GM12878 (cell line): ENCODE measurements around the gene NTPCR. TPM values are rescaled to one million over a fixed set of nuclear protein-coding genes. Genes with fewer than 3 reads are reported as not detected.

Experiments used
- ATAC-seq: fragments of 200-7000 bp; cut with Tn5 transposase; 3 replicates; pipeline ENCODE4 v1.9.1; 2020; ENCODE audit warnings: mild to moderate bottlenecking, moderate library complexity
- BruUV-seq: library from RNA; stranded (reverse); fragments of 400-500 nt; replicated peaks from 2 replicates; lab custom pipeline; 2021; lab: Mats Ljungman, UMichigan
- CTCF ChIA-PET: fragments of 300-600 bp; sonication (Branson Sonifier 250); formaldehyde crosslinking; extraction: SDS; loops from one replicate; lab custom pipeline; 2021; ENCODE audit warnings: inconsistent platforms; lab: Yijun Ruan, JAX
- POLR2A ChIA-PET: fragments of 350-600 bp; formaldehyde crosslinking; extraction: SDS; loops from one replicate; lab custom pipeline; 2021; ENCODE audit warnings: inconsistent platforms; lab: Charles Lee
- RAD21 ChIA-PET: fragments of 300-600 bp; sonication (Branson Sonifier 250); formaldehyde crosslinking; loops from one replicate; lab custom pipeline; 2023; ENCODE audit warnings: antibody characterized with exemption; ENCODE audit not compliant: unreplicated experiment; lab: Charles Lee
- SMC1A ChIA-PET: fragments of 300-600 bp; sonication (Branson Sonifier 250); formaldehyde crosslinking; loops from one replicate; lab custom pipeline; 2023; ENCODE audit not compliant: unreplicated experiment, uncharacterized antibody; lab: Charles Lee
- DNase-seq: peaks from one replicate; pipeline ENCODE4 v3.0.0-alpha.2; 2011; ENCODE audit warnings: low read depth, low spot score
- FAIRE-seq: peaks from 3 replicates; lab custom pipeline; 2011; peaks lifted over from hg19 to GRCh38; lab: Jason Lieb, UNC
- H2AFZ ChIP-seq: 2 replicates; pipeline ENCODE4 v1.6.0; 2011; ENCODE audit warnings: low read depth, low read length, control low read depth; ENCODE audit not compliant: control insufficient read depth
- H3K27ac ChIP-seq: 2 replicates; pipeline ENCODE4 v1.5.1; 2011; ENCODE audit warnings: control low read depth; ENCODE audit not compliant: control insufficient read depth, insufficient read depth
- H3K27me3 ChIP-seq, 2 experiments: replicated peaks in 1 of 2; 2 replicates each; pipeline versions ENCODE4 v1.6.0 to v1.6.1; 2011; ENCODE audit warnings: low read length in 1 of 2; ENCODE audit not compliant: control insufficient read depth in 2 of 2, insufficient read depth in 2 of 2
- H3K36me3 ChIP-seq, 2 experiments: 2 replicates each; pipeline ENCODE4 v1.5.1; 2011; ENCODE audit warnings: low read length in 1 of 2; ENCODE audit not compliant: control insufficient read depth in 2 of 2, insufficient read depth in 2 of 2
- H3K4me1 ChIP-seq: 2 replicates; pipeline ENCODE4 v1.6.1; 2011; ENCODE audit warnings: mild to moderate bottlenecking, low read length, moderate library complexity, mixed read lengths; ENCODE audit not compliant: control insufficient read depth, insufficient read depth
- H3K4me2 ChIP-seq: 2 replicates; pipeline ENCODE4 v1.6.0; 2011; ENCODE audit warnings: control low read depth; ENCODE audit not compliant: control insufficient read depth, insufficient read depth
- H3K4me3 ChIP-seq: fragments of 200-600 bp; sonication (generic); 2 replicates; pipeline ENCODE4 v1.5.1; 2016
- H3K79me2 ChIP-seq: 2 replicates; pipeline ENCODE4 v1.6.0; 2011; ENCODE audit warnings: low read length; ENCODE audit not compliant: control insufficient read depth, insufficient read depth
- H3K9ac ChIP-seq: 2 replicates; pipeline ENCODE4 v1.8.0; 2011; ENCODE audit warnings: low read length, control low read depth, mixed read lengths; ENCODE audit not compliant: control insufficient read depth, insufficient read depth
- H3K9me3 ChIP-seq: replicated peaks from 3 replicates; pipeline ENCODE4 v1.5.1; 2011; ENCODE audit warnings: mild to moderate bottlenecking, low read length; ENCODE audit not compliant: control insufficient read depth, insufficient read depth
- H4K20me1 ChIP-seq: 2 replicates; pipeline ENCODE4 v1.6.0; 2011; ENCODE audit not compliant: control insufficient read depth, insufficient read depth
- BRCA1 ChIP-seq: IDR thresholded peaks from 2 replicates; pipeline ENCODE4 v1.6.1; 2011; ENCODE audit warnings: low read depth, low read length, improper control_type of control experiment
- CHD2 ChIP-seq: IDR thresholded peaks from 2 replicates; pipeline ENCODE4 v1.6.1; 2011; ENCODE audit warnings: low read depth, low read length, improper control_type of control experiment, borderline replicate concordance
- CREM ChIP-seq: IDR thresholded peaks from 2 replicates; pipeline ENCODE4 v1.6.1; 2014; ENCODE audit warnings: antibody characterized with exemption, low read depth
- GATAD2B ChIP-seq: fragments of 450-650 bp; conservative IDR thresholded peaks from 2 replicates; pipeline ENCODE4 v1.6.1; 2017; ENCODE audit warnings: low read depth, mild to moderate bottlenecking, moderate library complexity
- HDAC6 ChIP-seq: fragments of 200-600 bp; sonication (generic); IDR thresholded peaks from one replicate; pipeline ENCODE4 v1.8.0; 2017; ENCODE audit warnings: antibody characterized with exemption; ENCODE audit not compliant: unreplicated experiment
- RFX5 ChIP-seq: IDR thresholded peaks from 2 replicates; pipeline ENCODE4 v1.6.1; 2011; ENCODE audit warnings: low read depth, low read length, improper control_type of control experiment
- SUZ12 ChIP-seq: fragments of 200-600 bp; sonication (generic); IDR thresholded peaks from one replicate; pipeline ENCODE4 v1.6.1; 2018; ENCODE audit warnings: antibody characterized with exemption, mild to moderate bottlenecking; ENCODE audit not compliant: unreplicated experiment
- ZNF207 ChIP-seq: fragments of 450-650 bp; IDR thresholded peaks from 2 replicates; pipeline ENCODE4 v1.6.1; 2014; ENCODE audit warnings: antibody characterized with exemption, mild to moderate bottlenecking, borderline replicate concordance
- WGBS: methylation state at CpG from one replicate; pipeline ENCODE4 v1.1.6; 2016; ENCODE audit warnings: low lambda C conversion rate; ENCODE audit not compliant: insufficient replicate concordance, insufficient coverage; ENCODE audit errors: missing lambda C conversion rate; 5-methylcytosine and 5-hydroxymethylcytosine counted together
- in situ Hi-C: fragments of 300-500 bp; cut with MboI; formaldehyde crosslinking; loops from 9 replicates; pipeline ENCODE4 v1.14.3; 2018; ENCODE audit warnings: mixed read lengths
- intact Hi-C: fragments of 100-400 bp; cut with micrococcal nuclease; formaldehyde crosslinking; loops from one replicate; pipeline ENCODE4 v1.14.2; 2022; ENCODE audit not compliant: unreplicated experiment
- polyA plus RNA-seq, 11 experiments: library from polyadenylated mRNA; depleted of rRNA in 4 of 11; unstranded in 6 of 11; stranded (reverse) in 5 of 11; fragments of >200 nt; fragmentation: Nextera tagmentation in 4 of 11; fragmentation: Illumina TruSeq in 1 of 11; extraction: Ambion mirVana in 4 of 11; extraction: Trizol in 1 of 11; gene quantifications; 1 replicate in 1 of 11; 2 replicates in 10 of 11; pipeline versions ENCODE4 v1.2.1 to v1.2.3, GENCODE V29; 2011 to 2016; ENCODE audit warnings: inconsistent platforms in 2 of 11, missing spikeins in 2 of 11, low read depth in 1 of 11
- total RNA-seq, 4 experiments: library from RNA; depleted of rRNA in 3 of 4; stranded (reverse); fragments of >200 nt in 3 of 4; fragmentation: Illumina TruSeq in 1 of 4; extraction: Trizol in 1 of 4; gene quantifications; 2 replicates each; pipeline versions ENCODE4 v1.2.1 to v1.2.3, GENCODE V29; 2013 to 2021
- TF ChIP-seq, protein P1 (sequence below): fragments of 450-650 bp; IDR thresholded peaks from 2 replicates; pipeline ENCODE4 v1.6.1; 2017; ENCODE audit warnings: borderline replicate concordance
- TF ChIP-seq, protein P2 (sequence below): fragments of 450-650 bp; IDR thresholded peaks from 2 replicates; pipeline ENCODE4 v1.6.1; 2014; ENCODE audit warnings: mild to moderate bottlenecking
- TF ChIP-seq, protein P3 (sequence below): fragments of 450-650 bp; formaldehyde crosslinking; IDR thresholded peaks from 2 replicates; pipeline ENCODE4 v1.4.0; 2020; ENCODE audit warnings: mild to moderate bottlenecking, moderate library complexity
- TF ChIP-seq, protein P4 (sequence below): fragments of 450-650 bp; IDR thresholded peaks from 2 replicates; pipeline ENCODE4 v1.6.1; 2016; ENCODE audit warnings: mild to moderate bottlenecking, moderate library complexity, borderline replicate concordance
- TF ChIP-seq, protein P5 (sequence below): fragments of 450-650 bp; IDR thresholded peaks from 2 replicates; pipeline ENCODE4 v1.6.1; 2016; ENCODE audit warnings: mild to moderate bottlenecking

Gene NTPCR
- total and polyA plus RNA-seq, 10 of the 15 experiments (the other 5 are each of a cell fraction or from before 2014, with no cell fraction given): 25.4 to 109 (median 56.6) TPM

DNA sequence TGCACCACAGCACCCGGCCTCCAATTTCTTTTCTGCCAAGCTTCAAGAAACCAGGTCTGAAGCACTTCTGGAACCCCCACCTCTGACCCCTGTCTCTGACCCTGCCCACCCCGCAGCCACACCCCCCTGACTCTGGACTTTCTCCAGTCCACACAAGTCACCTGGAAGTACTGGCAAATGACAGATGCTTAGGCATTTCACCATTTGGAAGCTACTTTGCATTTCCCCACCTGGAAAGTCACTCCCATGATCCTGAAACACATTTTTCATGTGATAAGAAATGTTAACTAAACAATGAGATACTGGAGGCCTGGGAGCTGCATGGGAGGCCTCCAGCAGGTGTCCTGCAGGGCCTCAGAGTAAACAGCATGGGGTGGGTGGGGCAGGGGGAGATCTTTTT is 45.7 kb downstream of the NTPCR start:
- H2AFZ ChIP-seq: no peak overlapping the region
- H4K20me1 ChIP-seq: no peaks in the 10 kb centered on the region
- ChIA-PET SMC1A (interaction anchor here (0.7 kb wide), 1 partner anchor 370 kb away, joined by 3 read pairs; no protein-coding TSS in a partner anchor), POLR2A (no interaction called here), RAD21 (no interaction called here), CTCF (no interaction called here)
- FAIRE-seq (no peak), DNase-seq (no peak), ATAC-seq (no peak)
- H3K4me2 ChIP-seq: no peak overlapping the region
- H3K79me2 ChIP-seq: no peaks in the 10 kb centered on the region
- WGBS: 78% methylated on average over 2 of the region's 2 CpGs
- H3K27me3 ChIP-seq: no peaks in the 10 kb centered on the region
- intact Hi-C loops (no loop called here), in situ Hi-C loops (no loop called here)
- no peaks in the 10 kb centered on the region for H3K4me1 ChIP-seq
- no peak overlapping the region for H3K4me3 ChIP-seq
- no peaks in the 10 kb centered on the region for H3K36me3 ChIP-seq
- no TSS peak for BruUV-seq
- no peak overlapping the region for H3K9ac ChIP-seq
- no peak overlapping the region for H3K27ac ChIP-seq
- H3K9me3 ChIP-seq: no peaks in the 10 kb centered on the region; the same call in 2 of the 3 replicates
- TF ChIP-seq BRCA1 (no peak), RFX5 (no peak), HDAC6 (no peak), CHD2 (no peak), SUZ12 (no peak), ZNF207 (no peak), GATAD2B (no peak), CREM (no peak)
- TF ChIP-seq, protein P1, sequence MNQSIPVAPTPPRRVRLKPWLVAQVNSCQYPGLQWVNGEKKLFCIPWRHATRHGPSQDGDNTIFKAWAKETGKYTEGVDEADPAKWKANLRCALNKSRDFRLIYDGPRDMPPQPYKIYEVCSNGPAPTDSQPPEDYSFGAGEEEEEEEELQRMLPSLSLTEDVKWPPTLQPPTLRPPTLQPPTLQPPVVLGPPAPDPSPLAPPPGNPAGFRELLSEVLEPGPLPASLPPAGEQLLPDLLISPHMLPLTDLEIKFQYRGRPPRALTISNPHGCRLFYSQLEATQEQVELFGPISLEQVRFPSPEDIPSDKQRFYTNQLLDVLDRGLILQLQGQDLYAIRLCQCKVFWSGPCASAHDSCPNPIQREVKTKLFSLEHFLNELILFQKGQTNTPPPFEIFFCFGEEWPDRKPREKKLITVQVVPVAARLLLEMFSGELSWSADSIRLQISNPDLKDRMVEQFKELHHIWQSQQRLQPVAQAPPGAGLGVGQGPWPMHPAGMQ: no peak
- TF ChIP-seq, protein P2, sequence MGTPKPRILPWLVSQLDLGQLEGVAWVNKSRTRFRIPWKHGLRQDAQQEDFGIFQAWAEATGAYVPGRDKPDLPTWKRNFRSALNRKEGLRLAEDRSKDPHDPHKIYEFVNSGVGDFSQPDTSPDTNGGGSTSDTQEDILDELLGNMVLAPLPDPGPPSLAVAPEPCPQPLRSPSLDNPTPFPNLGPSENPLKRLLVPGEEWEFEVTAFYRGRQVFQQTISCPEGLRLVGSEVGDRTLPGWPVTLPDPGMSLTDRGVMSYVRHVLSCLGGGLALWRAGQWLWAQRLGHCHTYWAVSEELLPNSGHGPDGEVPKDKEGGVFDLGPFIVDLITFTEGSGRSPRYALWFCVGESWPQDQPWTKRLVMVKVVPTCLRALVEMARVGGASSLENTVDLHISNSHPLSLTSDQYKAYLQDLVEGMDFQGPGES: no peak
- TF ChIP-seq, protein P3, sequence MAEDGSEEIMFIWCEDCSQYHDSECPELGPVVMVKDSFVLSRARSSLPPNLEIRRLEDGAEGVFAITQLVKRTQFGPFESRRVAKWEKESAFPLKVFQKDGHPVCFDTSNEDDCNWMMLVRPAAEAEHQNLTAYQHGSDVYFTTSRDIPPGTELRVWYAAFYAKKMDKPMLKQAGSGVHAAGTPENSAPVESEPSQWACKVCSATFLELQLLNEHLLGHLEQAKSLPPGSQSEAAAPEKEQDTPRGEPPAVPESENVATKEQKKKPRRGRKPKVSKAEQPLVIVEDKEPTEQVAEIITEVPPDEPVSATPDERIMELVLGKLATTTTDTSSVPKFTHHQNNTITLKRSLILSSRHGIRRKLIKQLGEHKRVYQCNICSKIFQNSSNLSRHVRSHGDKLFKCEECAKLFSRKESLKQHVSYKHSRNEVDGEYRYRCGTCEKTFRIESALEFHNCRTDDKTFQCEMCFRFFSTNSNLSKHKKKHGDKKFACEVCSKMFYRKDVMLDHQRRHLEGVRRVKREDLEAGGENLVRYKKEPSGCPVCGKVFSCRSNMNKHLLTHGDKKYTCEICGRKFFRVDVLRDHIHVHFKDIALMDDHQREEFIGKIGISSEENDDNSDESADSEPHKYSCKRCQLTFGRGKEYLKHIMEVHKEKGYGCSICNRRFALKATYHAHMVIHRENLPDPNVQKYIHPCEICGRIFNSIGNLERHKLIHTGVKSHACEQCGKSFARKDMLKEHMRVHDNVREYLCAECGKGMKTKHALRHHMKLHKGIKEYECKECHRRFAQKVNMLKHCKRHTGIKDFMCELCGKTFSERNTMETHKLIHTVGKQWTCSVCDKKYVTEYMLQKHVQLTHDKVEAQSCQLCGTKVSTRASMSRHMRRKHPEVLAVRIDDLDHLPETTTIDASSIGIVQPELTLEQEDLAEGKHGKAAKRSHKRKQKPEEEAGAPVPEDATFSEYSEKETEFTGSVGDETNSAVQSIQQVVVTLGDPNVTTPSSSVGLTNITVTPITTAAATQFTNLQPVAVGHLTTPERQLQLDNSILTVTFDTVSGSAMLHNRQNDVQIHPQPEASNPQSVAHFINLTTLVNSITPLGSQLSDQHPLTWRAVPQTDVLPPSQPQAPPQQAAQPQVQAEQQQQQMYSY (CRISPR knock-in tag): no peak
- TF ChIP-seq, protein P4, sequence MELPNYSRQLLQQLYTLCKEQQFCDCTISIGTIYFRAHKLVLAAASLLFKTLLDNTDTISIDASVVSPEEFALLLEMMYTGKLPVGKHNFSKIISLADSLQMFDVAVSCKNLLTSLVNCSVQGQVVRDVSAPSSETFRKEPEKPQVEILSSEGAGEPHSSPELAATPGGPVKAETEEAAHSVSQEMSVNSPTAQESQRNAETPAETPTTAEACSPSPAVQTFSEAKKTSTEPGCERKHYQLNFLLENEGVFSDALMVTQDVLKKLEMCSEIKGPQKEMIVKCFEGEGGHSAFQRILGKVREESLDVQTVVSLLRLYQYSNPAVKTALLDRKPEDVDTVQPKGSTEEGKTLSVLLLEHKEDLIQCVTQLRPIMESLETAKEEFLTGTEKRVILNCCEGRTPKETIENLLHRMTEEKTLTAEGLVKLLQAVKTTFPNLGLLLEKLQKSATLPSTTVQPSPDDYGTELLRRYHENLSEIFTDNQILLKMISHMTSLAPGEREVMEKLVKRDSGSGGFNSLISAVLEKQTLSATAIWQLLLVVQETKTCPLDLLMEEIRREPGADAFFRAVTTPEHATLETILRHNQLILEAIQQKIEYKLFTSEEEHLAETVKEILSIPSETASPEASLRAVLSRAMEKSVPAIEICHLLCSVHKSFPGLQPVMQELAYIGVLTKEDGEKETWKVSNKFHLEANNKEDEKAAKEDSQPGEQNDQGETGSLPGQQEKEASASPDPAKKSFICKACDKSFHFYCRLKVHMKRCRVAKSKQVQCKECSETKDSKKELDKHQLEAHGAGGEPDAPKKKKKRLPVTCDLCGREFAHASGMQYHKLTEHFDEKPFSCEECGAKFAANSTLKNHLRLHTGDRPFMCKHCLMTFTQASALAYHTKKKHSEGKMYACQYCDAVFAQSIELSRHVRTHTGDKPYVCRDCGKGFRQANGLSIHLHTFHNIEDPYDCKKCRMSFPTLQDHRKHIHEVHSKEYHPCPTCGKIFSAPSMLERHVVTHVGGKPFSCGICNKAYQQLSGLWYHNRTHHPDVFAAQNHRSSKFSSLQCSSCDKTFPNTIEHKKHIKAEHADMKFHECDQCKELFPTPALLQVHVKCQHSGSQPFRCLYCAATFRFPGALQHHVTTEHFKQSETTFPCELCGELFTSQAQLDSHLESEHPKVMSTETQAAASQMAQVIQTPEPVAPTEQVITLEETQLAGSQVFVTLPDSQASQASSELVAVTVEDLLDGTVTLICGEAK: no peak
- TF ChIP-seq, protein P5, sequence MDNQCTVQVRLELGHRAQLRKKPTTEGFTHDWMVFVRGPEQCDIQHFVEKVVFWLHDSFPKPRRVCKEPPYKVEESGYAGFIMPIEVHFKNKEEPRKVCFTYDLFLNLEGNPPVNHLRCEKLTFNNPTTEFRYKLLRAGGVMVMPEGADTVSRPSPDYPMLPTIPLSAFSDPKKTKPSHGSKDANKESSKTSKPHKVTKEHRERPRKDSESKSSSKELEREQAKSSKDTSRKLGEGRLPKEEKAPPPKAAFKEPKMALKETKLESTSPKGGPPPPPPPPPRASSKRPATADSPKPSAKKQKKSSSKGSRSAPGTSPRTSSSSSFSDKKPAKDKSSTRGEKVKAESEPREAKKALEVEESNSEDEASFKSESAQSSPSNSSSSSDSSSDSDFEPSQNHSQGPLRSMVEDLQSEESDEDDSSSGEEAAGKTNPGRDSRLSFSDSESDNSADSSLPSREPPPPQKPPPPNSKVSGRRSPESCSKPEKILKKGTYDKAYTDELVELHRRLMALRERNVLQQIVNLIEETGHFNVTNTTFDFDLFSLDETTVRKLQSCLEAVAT: no peak
